Upper lobe of left lung (tissue), 4 donors: ENCODE results near the gene BIRC6.

Experiments
- EP300 ChIP-seq, 4 donors: sonication (generic); formaldehyde crosslinking; IDR thresholded peaks; one replicate each; pipeline ENCODE4 v1.5.1; 2017; ENCODE audit warnings: antibody characterized with exemption in 4 of 4, control low read depth in 2 of 4
- POLR2A ChIP-seq, 4 donors: fragments of 450-650 bp; IDR thresholded peaks; one replicate each; pipeline ENCODE4 v1.5.1; 2016 to 2017; ENCODE audit warnings: antibody characterized with exemption in 4 of 4, mild to moderate bottlenecking in 2 of 4
- POLR2AphosphoS5 ChIP-seq, 2 donors: sonication (generic); formaldehyde crosslinking; IDR thresholded peaks; one replicate each; pipeline ENCODE4 v1.5.1; 2017; ENCODE audit warnings: antibody characterized with exemption in 2 of 2
- TF ChIP-seq, protein P1 (sequence below), 6 experiments: fragments of 450-650 bp in 4 of 6; fragments of 200-600 bp in 2 of 6; sonication (generic) in 2 of 6; IDR thresholded peaks; one replicate each; pipeline ENCODE4 v1.5.1; 2016 to 2019; ENCODE audit warnings: antibody characterized with exemption in 6 of 6

DNA sequence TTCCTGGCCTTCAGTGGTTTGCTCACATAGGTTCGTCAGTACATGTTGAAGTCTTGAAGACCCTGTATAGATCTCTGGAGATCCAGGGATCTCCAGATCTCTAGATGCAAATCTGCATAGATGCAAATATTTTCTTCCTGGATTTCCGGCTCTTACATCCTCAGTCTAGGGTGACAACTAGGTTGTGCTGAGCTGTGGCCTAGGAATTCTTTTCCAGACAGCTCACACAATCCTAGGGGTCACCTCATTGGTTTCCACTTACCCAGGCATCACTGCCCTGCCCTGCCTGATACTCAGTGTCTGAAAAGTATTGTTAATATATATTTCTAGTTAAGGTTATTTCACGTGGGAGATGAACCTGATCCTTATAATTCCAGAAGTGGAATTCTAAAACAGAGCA lies 165.9 kb downstream of the BIRC6 start:
- TF ChIP-seq, protein P1, sequence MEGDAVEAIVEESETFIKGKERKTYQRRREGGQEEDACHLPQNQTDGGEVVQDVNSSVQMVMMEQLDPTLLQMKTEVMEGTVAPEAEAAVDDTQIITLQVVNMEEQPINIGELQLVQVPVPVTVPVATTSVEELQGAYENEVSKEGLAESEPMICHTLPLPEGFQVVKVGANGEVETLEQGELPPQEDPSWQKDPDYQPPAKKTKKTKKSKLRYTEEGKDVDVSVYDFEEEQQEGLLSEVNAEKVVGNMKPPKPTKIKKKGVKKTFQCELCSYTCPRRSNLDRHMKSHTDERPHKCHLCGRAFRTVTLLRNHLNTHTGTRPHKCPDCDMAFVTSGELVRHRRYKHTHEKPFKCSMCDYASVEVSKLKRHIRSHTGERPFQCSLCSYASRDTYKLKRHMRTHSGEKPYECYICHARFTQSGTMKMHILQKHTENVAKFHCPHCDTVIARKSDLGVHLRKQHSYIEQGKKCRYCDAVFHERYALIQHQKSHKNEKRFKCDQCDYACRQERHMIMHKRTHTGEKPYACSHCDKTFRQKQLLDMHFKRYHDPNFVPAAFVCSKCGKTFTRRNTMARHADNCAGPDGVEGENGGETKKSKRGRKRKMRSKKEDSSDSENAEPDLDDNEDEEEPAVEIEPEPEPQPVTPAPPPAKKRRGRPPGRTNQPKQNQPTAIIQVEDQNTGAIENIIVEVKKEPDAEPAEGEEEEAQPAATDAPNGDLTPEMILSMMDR (IDR thresholded peaks at IDR 0.05): no peak
- TF ChIP-seq POLR2A (IDR thresholded peaks at IDR 0.05) (no peak), POLR2AphosphoS5 (IDR thresholded peaks at IDR 0.05) (no peak), EP300 (IDR thresholded peaks at IDR 0.05) (no peak)
